Posterior cingulate gyrus (tissue), 11 donors: ENCODE measurements around the gene HNRNPA3.
"Not testable (repeated sequence)": the region's sequence is repeated elsewhere in the genome, so short reads cannot be mapped to it uniquely, and the experiment has no call there.

Experiments used
- DNase-seq, 10 donors: peaks; one replicate each; pipeline versions ENCODE4 v3.0.0 to v3.0.0-alpha.2; 2020 to 2021; ENCODE audit warnings: mixed read lengths in 3 of 10
- intact Hi-C: fragments of 100-400 bp; cut with DNase I; formaldehyde crosslinking; loops from one replicate; pipeline ENCODE4 v1.15.1; 2023

The HNRNPA3 gene

GRCh38 chr2:177212106-177212890 lies at the start of gene HNRNPA3:
TSS of gene HNRNPA3 (plus strand) at chr2:177212794. CDS start at chr2:177212800, 6 bp downstream.
- intact Hi-C loops = loop anchor here (1.0 to 2.0 kb wide), 2 partner anchors 47 to 52 kb away; partner anchors contain the start of gene NFE2L2
- peak; percentile 99 to 100 (median 99) for DNase-seq

DNA sequence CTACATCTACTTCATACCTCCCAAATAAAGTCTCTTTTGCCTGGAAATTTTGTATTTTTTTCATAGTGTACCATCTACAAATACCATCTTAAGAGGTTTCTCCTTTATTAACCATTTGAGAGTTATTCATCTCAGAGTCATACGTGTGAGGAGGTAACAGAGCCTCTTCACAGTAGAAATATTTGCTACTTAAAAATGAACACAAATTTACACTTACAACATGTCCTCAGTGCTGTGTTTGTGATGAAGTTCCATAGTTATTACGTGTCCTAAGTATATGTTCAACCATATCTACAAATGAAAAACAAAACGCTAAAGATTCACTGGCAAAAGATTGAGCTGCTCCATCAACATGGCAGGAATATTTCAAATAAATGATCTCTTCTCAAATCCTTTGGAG lies 48.5 kb upstream of the HNRNPA3 start:
- DNase-seq = no peak
- intact Hi-C loops = loop anchor here (1.0 to 10.0 kb wide), 4 partner anchors 49 to 461 kb away; partner anchors contain the start of gene HNRNPA3

GRCh38 chr2:177164584-177165052 lies 48.0 kb upstream of the HNRNPA3 start:
- intact Hi-C loops = loop anchor here (1.0 to 10.0 kb wide), 4 partner anchors 48 to 460 kb away; partner anchors contain the start of gene HNRNPA3
- peak; percentile 80 to 98 (median 88) for DNase-seq

DNA sequence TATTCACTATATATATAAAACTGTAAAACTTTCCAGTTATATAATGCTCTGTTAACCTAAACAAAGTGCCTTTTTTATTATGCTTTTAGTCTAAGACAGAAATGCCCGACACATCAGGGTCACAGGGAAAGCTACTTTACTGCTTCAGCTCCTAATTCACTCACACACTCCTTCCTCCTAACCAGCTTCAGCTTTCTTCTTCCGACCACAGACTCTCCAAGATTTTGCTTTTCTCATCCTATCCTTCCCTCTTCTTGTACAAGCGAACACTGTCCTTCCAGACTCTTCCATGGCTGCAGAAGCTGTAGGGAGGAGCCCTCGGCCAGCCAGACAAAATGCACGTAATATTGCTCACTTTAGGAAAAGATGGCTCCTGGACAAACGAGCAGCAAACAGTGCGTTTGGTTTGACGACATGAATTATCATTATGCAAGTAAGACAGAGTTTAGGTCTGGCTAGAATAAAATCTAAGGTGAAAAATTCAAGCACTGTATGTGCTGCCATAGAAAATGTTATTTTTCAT lies 47.5 kb upstream of the HNRNPA3 start:
- intact Hi-C loops = loop anchor here (2.0 to 10.0 kb wide), 3 partner anchors 48 to 460 kb away; partner anchors contain the start of gene HNRNPA3
- DNase-seq = peak in 6 of 10 donors; percentile 32 to 89 (median 44)

- intact Hi-C loops = loop anchor here (2.0 to 10.0 kb wide), 3 partner anchors 47 to 459 kb away; partner anchors contain the start of gene HNRNPA3
- no peak for DNase-seq
Observed at GRCh38 chr2:177165721-177166711, 46.6 kb upstream of the HNRNPA3 start.

- no peak for DNase-seq
- intact Hi-C loops = loop anchor here (10.0 kb wide), 1 partner anchor 455 kb away; no protein-coding TSS in a partner anchor
Observed at GRCh38 chr2:177169810-177170514, 42.6 kb upstream of the HNRNPA3 start.

DNA sequence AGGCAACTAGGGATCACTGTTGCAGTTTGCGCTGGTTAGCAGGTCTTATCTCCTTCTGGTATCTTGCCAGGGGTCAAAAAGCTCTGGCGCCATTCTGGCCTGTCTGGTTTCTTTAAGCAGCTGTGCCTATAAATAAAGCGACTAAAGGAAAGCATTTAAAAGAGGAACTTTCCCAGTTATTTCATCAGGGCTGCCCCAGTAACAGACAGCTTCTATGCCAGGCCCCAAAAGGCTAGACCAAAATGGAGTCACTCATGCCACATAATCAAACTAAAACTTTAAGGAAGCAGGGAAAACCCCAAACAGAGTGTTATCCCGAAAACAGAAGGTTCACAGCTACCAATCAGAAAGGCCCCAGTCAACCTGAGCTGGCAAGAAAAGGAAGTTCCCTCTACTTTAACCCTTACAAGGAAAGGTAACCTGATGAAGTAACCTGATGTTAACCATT lies 41.2 kb upstream of the HNRNPA3 start:
- DNase-seq = no peak
- intact Hi-C loops = no loop called here

DNA sequence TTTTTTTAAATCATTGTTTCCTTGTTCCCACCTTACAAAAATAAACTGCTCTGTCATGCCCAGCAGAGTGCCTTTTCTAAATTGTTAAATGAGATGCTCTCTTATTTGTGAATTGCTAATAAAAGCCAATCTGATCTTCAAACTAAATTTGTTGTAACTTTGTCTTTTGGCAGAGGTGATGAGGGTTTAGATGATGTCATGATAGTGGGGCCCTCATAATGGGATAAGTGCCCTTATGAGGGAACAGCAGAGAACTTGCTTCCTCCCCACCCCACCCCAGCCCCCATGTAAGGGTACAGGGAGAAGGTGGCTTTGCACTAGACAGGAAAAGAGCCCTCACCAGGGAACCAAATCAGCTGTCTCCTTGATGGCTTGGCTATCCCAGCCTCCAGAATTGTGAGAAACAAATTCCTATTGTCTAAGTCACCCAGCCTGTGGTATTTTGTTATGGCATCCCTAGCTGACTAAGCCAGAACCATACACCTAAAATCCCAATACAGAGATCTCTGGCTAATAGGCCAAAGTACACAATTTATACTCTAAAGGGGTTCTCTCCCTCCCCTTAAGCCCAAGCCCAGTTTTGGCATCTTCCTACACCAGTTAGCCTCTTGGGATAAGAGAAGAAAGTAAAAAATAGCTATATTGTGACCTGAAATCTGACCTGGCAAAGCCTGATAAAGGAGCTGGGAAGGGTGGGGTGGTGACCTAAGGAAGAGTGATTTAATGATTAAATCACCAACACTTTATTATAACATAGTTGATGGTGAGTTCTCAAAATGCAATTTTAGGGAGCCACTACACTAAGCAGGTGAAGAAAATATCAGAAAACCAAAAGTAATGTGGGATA lies 40.3 kb upstream of the HNRNPA3 start:
- intact Hi-C loops = no loop called here

GRCh38 chr2:177174486-177174885 lies 38.1 kb upstream of the HNRNPA3 start:
- intact Hi-C loops = no loop called here
- DNase-seq = no peak

More for the DNA sequence above, 40.3 kb upstream of the HNRNPA3 start:
- no peak for DNase-seq

DNA sequence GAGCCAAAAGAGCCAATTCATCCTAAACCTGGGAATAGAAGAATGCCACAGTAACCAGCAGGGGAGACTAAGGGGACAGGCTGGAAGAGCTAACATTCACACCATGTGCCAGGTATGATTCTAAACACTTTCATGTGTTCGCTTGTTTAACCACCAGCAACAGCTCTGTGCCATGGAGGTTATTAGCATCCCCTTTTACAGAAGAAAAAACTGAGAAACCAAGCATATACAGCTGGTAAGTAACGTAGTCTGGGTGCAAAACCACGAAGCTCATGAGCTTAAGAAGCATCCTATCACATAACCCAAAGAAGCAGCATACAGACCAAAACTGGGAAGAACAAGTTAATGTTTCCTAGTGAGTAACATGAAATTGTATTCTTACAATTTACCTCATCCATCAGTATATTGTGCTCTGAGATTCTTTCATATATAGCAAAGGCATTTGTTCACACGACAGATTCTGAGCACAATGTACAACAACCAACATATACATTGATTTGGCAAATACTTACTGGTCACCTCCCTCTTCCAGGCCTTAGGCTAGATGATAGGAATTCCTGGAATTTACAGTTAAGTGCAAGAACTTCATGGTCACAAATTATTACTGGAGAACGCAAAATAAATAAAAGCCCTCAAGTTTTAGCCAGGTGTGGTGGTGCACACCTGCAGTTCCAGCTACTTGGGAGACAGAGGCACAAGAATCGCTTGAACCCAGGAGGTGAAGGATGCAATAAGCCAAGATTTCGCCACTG lies 36.5 kb upstream of the HNRNPA3 start:
- DNase-seq = no peak

DNA sequence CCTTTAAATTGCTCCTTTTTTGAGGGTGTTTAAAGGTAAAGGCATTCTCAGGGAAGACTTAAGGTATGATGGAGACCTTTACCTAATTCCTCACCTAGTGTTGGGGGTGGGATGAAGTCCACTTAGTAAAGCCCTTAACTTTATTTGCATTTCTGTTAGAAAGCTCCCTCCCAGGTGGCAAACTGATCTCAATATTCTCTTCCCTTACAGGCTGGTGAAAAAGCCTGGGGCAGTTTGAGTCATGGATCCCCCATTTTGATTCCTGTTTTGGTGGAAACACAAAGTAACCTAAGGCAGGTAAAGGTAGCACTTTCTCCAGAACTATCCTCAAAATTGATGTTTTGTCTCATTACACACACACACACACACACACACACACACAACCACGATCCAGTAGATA lies 33.8 kb upstream of the HNRNPA3 start:
- no peak for DNase-seq
- intact Hi-C loops = no loop called here

More for the DNA sequence above, 36.5 kb upstream of the HNRNPA3 start:
- intact Hi-C loops = no loop called here

DNA sequence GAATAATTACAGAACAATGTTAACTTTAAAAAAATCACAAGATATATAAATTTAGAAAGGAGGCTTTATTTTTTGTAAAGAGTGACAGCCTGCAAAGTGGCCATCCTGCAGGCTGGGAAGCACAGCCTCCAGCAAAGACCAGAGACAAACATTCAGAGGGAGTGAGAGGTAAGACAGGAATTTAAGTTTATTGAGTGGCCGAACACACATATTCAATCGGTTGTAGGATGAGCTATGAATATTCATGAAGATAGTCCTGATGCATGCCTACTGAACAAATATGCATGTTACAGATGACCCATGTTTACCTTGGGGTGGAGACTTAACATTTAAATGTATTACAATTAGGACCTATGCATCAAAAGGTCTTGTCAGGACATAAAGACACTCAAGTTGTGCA lies 33.4 kb upstream of the HNRNPA3 start:
- intact Hi-C loops = no loop called here
- DNase-seq = no peak

DNA sequence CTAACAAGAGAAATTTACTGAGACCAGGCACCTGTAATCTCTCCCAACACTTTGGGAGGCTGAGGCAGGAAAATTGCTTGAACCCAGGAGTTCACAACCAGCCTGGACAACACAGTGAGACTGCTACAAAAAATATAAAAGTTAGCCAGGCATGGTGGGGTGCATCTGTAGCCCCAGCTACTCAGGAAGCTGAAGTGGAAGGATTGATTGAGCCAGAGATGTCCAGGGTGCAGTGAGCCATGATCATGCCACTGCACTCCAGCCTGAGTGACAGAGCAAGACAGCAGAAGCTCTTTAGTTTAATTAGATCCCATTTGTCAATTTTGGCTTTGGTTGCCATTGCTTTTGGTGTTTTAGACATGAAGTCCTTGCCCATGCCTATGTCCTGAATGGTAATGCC lies 32.9 kb upstream of the HNRNPA3 start:
- DNase-seq, intact Hi-C loops: not testable (repeated sequence)

DNA sequence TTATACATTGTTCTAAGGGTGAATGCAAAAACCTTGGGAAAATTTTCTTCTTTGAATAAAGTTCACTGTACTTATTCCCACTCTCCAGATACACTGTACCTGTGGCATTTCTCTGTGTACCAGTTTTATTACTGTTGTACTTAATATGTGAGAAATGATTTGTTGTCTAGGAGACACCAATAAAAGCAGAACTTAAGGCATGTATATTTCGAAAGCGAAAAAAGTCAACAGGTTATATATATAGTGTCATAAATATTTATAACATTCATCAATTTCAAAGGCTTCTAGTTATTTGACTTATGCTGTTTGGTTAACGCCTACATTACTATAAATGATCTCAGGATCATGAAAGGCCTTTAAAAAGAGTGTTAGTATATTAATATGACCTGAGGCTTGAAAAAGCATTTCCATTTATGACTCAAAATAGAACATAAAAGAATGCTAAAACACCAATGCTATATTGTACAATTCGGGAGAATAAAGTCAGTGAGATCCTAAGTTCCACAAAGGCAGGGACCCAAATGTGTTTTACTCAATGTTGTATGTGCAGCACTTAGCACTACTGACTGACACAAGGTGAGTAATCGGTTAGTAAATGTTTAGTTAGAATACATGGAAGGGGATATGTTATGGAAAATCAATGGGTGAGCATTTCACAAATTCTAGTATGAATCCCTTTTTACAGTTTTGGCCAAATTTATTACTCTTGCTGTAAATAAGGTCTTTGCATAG lies 32.2 kb upstream of the HNRNPA3 start:
- intact Hi-C loops = no loop called here
- DNase-seq = no peak

DNA sequence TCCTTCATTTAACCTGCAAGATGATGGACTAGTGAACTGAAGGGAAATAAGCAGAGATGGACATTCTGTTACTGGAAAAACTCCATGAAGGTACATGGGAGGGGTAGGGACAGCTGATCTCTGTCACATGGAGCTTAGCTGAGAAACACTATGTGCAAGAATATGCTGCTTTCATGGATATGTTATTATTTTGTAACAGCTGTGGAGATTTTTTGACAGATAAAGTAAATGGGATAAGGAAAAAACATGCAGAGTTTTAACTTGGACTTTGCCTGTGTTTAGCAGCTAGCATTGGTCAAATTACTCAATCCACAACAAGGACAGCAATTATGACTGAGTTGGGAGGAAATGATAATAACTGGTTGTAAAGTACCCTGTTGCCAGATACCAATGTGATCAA lies 28.7 kb upstream of the HNRNPA3 start:
- DNase-seq = no peak
- intact Hi-C loops = no loop called here

- intact Hi-C loops = no loop called here
- no peak for DNase-seq
Observed at GRCh38 chr2:177184606-177185005, 28.0 kb upstream of the HNRNPA3 start.

- intact Hi-C loops, DNase-seq: not testable (repeated sequence)
Observed at GRCh38 chr2:177186038-177186437, 26.6 kb upstream of the HNRNPA3 start.
